Mesendoderm (in vitro differentiated cells): ENCODE measurements around the gene MFN1.

ENCODE experiments used
- DNase-seq: peaks from one replicate; pipeline ENCODE4 v3.0.0; 2013
- H2AK5ac ChIP-seq: 2 replicates; pipeline ENCODE4 v1.6.1; 2013; ENCODE audit warnings: low read length, inconsistent platforms
- H2BK120ac ChIP-seq: 2 replicates; pipeline ENCODE4 v1.6.1; 2013; ENCODE audit warnings: low read depth, mild to moderate bottlenecking, low read length, moderate library complexity, mixed read lengths
- H2BK15ac ChIP-seq: replicated peaks from 2 replicates; pipeline ENCODE4 v1.6.1; 2013; ENCODE audit warnings: low read depth, mild to moderate bottlenecking, moderate library complexity
- H2BK5ac ChIP-seq: 2 replicates; pipeline ENCODE4 v1.6.1; 2013; ENCODE audit warnings: low read length, inconsistent platforms
- H3K18ac ChIP-seq: 2 replicates; pipeline ENCODE4 v1.6.1; 2013; ENCODE audit warnings: mild to moderate bottlenecking, low read length, mixed read lengths
- H3K23ac ChIP-seq: one replicate; pipeline ENCODE4 v1.6.1; 2013; ENCODE audit warnings: low read length
- H3K27ac ChIP-seq: 2 replicates; pipeline ENCODE4 v1.5.1; 2013; ENCODE audit warnings: low read depth, mild to moderate bottlenecking, inconsistent platforms, low read length, moderate library complexity
- H3K27me3 ChIP-seq: 2 replicates; pipeline ENCODE4 v1.6.1; 2013; ENCODE audit warnings: low read length, control low read depth, mild to moderate bottlenecking, inconsistent platforms; ENCODE audit not compliant: insufficient read depth, poor library complexity
- H3K36me3 ChIP-seq: 2 replicates; pipeline ENCODE4 v1.6.1; 2013; ENCODE audit warnings: low read length, inconsistent platforms; ENCODE audit not compliant: control insufficient read depth, insufficient read depth
- H3K4ac ChIP-seq: one replicate; pipeline ENCODE4 v1.6.1; 2013; ENCODE audit warnings: low read depth, mild to moderate bottlenecking, low read length, moderate library complexity
- H3K4me1 ChIP-seq: 2 replicates; pipeline ENCODE4 v1.6.1; 2013; ENCODE audit warnings: low read depth, low read length, inconsistent platforms; ENCODE audit not compliant: control insufficient read depth
- H3K4me2 ChIP-seq: 2 replicates; pipeline ENCODE4 v1.6.1; 2013; ENCODE audit warnings: low read length
- H3K4me3 ChIP-seq: 2 replicates; pipeline ENCODE4 v1.5.1; 2013; ENCODE audit warnings: mild to moderate bottlenecking, low read length
- H3K56ac ChIP-seq: one replicate; pipeline ENCODE4 v1.6.1; 2013; ENCODE audit warnings: low read length
- H3K79me1 ChIP-seq: 2 replicates; pipeline ENCODE4 v1.6.1; 2013; ENCODE audit warnings: low read length, inconsistent platforms
- H3K79me2 ChIP-seq: 2 replicates; pipeline ENCODE4 v1.6.1; 2013; ENCODE audit warnings: mild to moderate bottlenecking, low read length; ENCODE audit not compliant: control insufficient read depth, insufficient read depth
- H3K9ac ChIP-seq: 2 replicates; pipeline ENCODE4 v1.6.1; 2013; ENCODE audit warnings: low read length, inconsistent platforms
- H4K5ac ChIP-seq: one replicate; pipeline ENCODE4 v1.6.1; 2013; ENCODE audit warnings: low read length
- H4K8ac ChIP-seq: one replicate; pipeline ENCODE4 v1.6.1; 2013; ENCODE audit warnings: low read depth, mild to moderate bottlenecking, control low read depth, low read length, moderate library complexity
- WGBS: extraction: QIAGEN DNeasy Blood & Tissue Kit; methylation state at CpG from one replicate; pipeline ENCODE4 v1.1.7; 2013; ENCODE audit warnings: low lambda C conversion rate, missing lambda C conversion rate; ENCODE audit not compliant: insufficient coverage; ENCODE audit errors: extremely low coverage; 5-methylcytosine and 5-hydroxymethylcytosine counted together

The MFN1 gene

DNA sequence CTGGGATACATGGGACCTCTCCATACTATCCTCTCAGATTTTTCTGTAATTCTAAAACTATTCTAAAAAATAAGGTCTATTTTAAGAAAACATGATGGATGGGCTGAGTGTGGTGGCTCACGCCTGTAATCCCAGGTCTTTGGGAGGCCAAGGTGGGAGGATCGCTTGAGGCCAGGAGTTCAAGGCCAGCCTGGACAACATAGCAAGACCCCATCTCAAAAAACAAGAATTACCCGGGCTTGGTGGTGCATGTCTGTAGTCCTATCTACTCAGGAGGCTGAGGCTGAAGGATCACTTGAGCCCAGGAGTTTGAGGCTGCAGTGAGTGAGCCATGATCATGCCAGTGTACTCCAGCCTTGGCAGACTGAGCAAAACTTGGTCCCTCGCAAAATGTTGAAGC lies 15.3 kb upstream of the MFN1 start:
- no peak overlapping the region for H3K4me2 ChIP-seq
- no peak overlapping the region for H3K23ac ChIP-seq
- no peak overlapping the region for H3K27ac ChIP-seq
- no peak overlapping the region for H2BK5ac ChIP-seq
- H3K18ac ChIP-seq, result no peak overlapping the region
- no peaks in the 10 kb centered on the region for H3K4me1 ChIP-seq
- no peak overlapping the region for H3K9ac ChIP-seq
- no peak overlapping the region for H3K4ac ChIP-seq
- no peak overlapping the region for H4K5ac ChIP-seq
- no peaks in the 10 kb centered on the region for H3K27me3 ChIP-seq
- H4K8ac ChIP-seq, result no peak overlapping the region
- no peak overlapping the region for H3K4me3 ChIP-seq
- no peak overlapping the region for H2AK5ac ChIP-seq
- H2BK120ac ChIP-seq, result no peak overlapping the region
- peaks cover 8% of the 10 kb centered on the region for H3K36me3 ChIP-seq
- H3K56ac ChIP-seq, result no peak overlapping the region
- H2BK15ac ChIP-seq, result no peak overlapping the region
- no peak for DNase-seq
- no peaks in the 10 kb centered on the region for H3K79me1 ChIP-seq
- no peaks in the 10 kb centered on the region for H3K79me2 ChIP-seq
- no CpG with 5 or more reads among the region's 4 CpGs for WGBS

DNA sequence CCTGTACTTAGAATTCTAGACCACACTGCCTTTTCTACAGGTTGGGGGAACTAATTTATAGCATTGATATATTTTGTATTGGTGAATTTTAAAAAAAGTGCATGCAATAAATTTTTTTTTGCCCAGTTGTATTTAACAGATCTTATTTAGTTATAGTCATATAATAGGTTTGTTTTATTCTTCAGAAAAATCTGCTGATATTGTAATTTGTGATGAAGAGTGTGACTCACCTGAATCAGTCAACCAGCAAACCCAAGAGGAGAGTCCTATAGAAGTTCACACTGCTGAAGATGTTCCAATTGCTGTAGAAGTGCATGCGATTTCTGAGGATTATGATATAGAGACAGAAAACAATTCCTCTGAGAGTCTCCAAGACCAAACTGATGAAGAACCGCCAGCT lies 14.4 kb upstream of the MFN1 start:
- Histone ChIP-seq H4K8ac (no peak overlapping the region), H3K79me2 (no peaks in the 10 kb centered on the region), H3K79me1 (no peaks in the 10 kb centered on the region), H2BK15ac (no peak overlapping the region), H2BK5ac (no peak overlapping the region), H3K27me3 (no peaks in the 10 kb centered on the region), H2BK120ac (no peak overlapping the region), H3K23ac (no peak overlapping the region), H3K27ac (no peak overlapping the region), H4K5ac (no peak overlapping the region), H3K4me2 (no peak overlapping the region), H3K9ac (no peak overlapping the region), H3K4ac (no peak overlapping the region), H3K4me1 (no peaks in the 10 kb centered on the region), H3K36me3 (peaks cover 8% of the 10 kb centered on the region), H3K18ac (no peak overlapping the region), H2AK5ac (no peak overlapping the region), H3K56ac (no peak overlapping the region), H3K4me3 (no peak overlapping the region)
- DNase-seq, result no peak
- no CpG with 5 or more reads among the region's 2 CpGs for WGBS

GRCh38 chr3:179336345-179336929 lies 11.1 kb upstream of the MFN1 start:
- Histone ChIP-seq H2BK120ac (no peak overlapping the region), H2BK15ac (no peak overlapping the region), H3K56ac (no peak overlapping the region), H3K79me1 (no peaks in the 10 kb centered on the region), H3K36me3 (peaks cover 5% of the 10 kb centered on the region), H3K4me1 (no peaks in the 10 kb centered on the region), H3K9ac (no peak overlapping the region), H3K18ac (no peak overlapping the region), H3K27me3 (no peaks in the 10 kb centered on the region), H4K8ac (no peak overlapping the region), H2BK5ac (no peak overlapping the region), H3K23ac (no peak overlapping the region), H3K27ac (no peak overlapping the region), H4K5ac (no peak overlapping the region), H3K4me3 (no peak overlapping the region), H3K79me2 (no peaks in the 10 kb centered on the region), H3K4me2 (no peak overlapping the region), H3K4ac (no peak overlapping the region), H2AK5ac (no peak overlapping the region)
- peak; percentile 26 for DNase-seq
- WGBS, result no CpG with 5 or more reads among the region's 1 CpG

- Histone ChIP-seq H3K79me1 (peaks cover 3% of the 10 kb centered on the region), H2BK120ac (no peak overlapping the region), H3K27me3 (no peaks in the 10 kb centered on the region), H3K27ac (no peak overlapping the region), H3K4ac (no peak overlapping the region), H4K5ac (no peak overlapping the region), H4K8ac (no peak overlapping the region), H3K4me1 (peaks cover 2% of the 10 kb centered on the region), H3K36me3 (no peaks in the 10 kb centered on the region), H3K79me2 (no peaks in the 10 kb centered on the region), H2BK15ac (no peak overlapping the region), H3K9ac (peak overlapping the region; percentile 76), H2AK5ac (no peak overlapping the region), H3K4me3 (peak overlapping the region; percentile 75), H2BK5ac (no peak overlapping the region), H3K18ac (no peak overlapping the region), H3K56ac (peak overlapping the region; percentile 86), H3K4me2 (peak overlapping the region; percentile 37), H3K23ac (no peak overlapping the region)
- no CpG with 5 or more reads among the region's 5 CpGs for WGBS
- DNase-seq, result no peak
Observed at GRCh38 chr3:179348325-179349013, 960 bp downstream of the MFN1 start.

DNA sequence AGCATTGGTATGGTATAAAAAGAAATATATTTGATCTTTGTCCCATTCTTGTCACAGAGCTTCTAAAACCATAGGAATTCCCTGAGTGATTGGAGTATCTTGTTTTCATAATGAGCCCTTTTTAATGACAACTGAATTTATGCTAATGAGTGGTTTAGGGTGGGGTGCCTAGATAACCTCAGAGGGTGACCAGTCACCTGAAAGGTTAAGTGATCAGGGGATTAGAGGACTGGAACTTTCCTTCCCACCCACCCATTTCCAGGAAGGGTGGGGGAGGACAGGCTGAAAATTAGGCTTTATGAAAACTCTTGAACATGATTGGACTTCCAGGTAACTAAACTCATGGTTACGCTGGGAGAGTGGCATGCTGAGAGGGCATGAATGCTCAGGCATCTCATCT lies 8.5 kb downstream of the MFN1 start:
- H2BK5ac ChIP-seq, result no peak overlapping the region
- H2AK5ac ChIP-seq, result no peak overlapping the region
- peaks cover 2% of the 10 kb centered on the region for H3K79me1 ChIP-seq
- H3K79me2 ChIP-seq, result no peaks in the 10 kb centered on the region
- no peak overlapping the region for H4K8ac ChIP-seq
- H3K4ac ChIP-seq, result no peak overlapping the region
- WGBS, result no CpG with 5 or more reads among the region's 1 CpG
- no peak overlapping the region for H3K18ac ChIP-seq
- H3K27me3 ChIP-seq, result no peaks in the 10 kb centered on the region
- H3K23ac ChIP-seq, result no peak overlapping the region
- H3K4me2 ChIP-seq, result no peak overlapping the region
- no peak overlapping the region for H2BK15ac ChIP-seq
- no peak for DNase-seq
- no peak overlapping the region for H3K27ac ChIP-seq
- H3K4me3 ChIP-seq, result no peak overlapping the region
- no peak overlapping the region for H4K5ac ChIP-seq
- no peaks in the 10 kb centered on the region for H3K36me3 ChIP-seq
- no peak overlapping the region for H3K9ac ChIP-seq
- no peak overlapping the region for H3K56ac ChIP-seq
- H3K4me1 ChIP-seq, result no peaks in the 10 kb centered on the region
- no peak overlapping the region for H2BK120ac ChIP-seq

DNA sequence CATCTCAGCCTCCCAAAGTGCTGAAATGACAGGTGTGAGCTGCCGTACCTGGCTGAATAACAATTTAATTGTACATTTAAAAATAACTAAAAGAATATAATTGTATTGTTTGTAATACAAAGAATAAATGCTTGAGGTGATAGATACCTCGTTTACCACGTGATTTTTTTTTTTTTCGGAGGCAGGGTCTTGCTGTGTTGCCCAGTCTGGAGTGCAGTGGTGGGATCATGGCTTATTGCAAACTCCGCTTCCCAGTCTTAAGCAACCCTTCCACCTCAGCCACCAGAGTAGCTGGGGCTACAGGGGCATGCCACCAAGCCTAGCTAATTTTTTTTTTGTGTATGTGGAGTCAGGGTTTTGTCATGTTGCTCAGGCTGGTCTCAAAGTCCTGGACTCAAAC lies 15.8 kb downstream of the MFN1 start:
- peaks cover 1% of the 10 kb centered on the region for H3K36me3 ChIP-seq
- no peak overlapping the region for H4K5ac ChIP-seq
- H3K9ac ChIP-seq, result no peak overlapping the region
- no peaks in the 10 kb centered on the region for H3K4me1 ChIP-seq
- H3K4me3 ChIP-seq, result no peak overlapping the region
- H3K79me1 ChIP-seq, result no peaks in the 10 kb centered on the region
- no peak overlapping the region for H3K4me2 ChIP-seq
- no peak overlapping the region for H3K27ac ChIP-seq
- no peak overlapping the region for H2BK120ac ChIP-seq
- H3K23ac ChIP-seq, result no peak overlapping the region
- no peak overlapping the region for H3K18ac ChIP-seq
- no peaks in the 10 kb centered on the region for H3K27me3 ChIP-seq
- DNase-seq, result no peak
- H3K56ac ChIP-seq, result no peak overlapping the region
- H3K79me2 ChIP-seq, result no peaks in the 10 kb centered on the region
- no peak overlapping the region for H3K4ac ChIP-seq
- WGBS, result no CpG with 5 or more reads among the region's 5 CpGs
- H2BK15ac ChIP-seq, result no peak overlapping the region
- no peak overlapping the region for H4K8ac ChIP-seq
- no peak overlapping the region for H2BK5ac ChIP-seq
- H2AK5ac ChIP-seq, result no peak overlapping the region
